Measurements from ENCODE around the gene MAPK14. TPM values are rescaled to one million over a fixed set of nuclear protein-coding genes. Genes with fewer than 3 reads are reported as not detected.

The MAPK14 gene
- total and polyA plus RNA-seq, 9 of the 15 experiments (the other 6 are each of a cell fraction or from before 2014, with no cell fraction given): 8.8 to 62.7 (median 35.5) TPM

GRCh38 chr6:36139991-36140710 lies 112.5 kb downstream of the MAPK14 start (continued):
- TF ChIP-seq TFE3 (CRISPR knock-in tag; IDR thresholded peaks at IDR 0.05) (no peak), MEF2D (tag; conservative IDR thresholded peaks at IDR 0.05; ENCODE audit: low read depth) (0 out of 2 replicates have a peak, but pooled peaks have one; percentile 37), MEF2A (IDR thresholded peaks at IDR 0.05; ENCODE audit: control insufficient read depth, low read depth, low read length) (peak; percentile 40; the same call in 1 of the 2 replicates), MAFF (IDR thresholded peaks at IDR 0.05; ENCODE audit: low read length) (peak; percentile 16; the same call in 1 of the 2 replicates), MTA1 (IDR thresholded peaks at IDR 0.05; ENCODE audit: borderline replicate concordance) (no peak), MAFG (tag; conservative IDR thresholded peaks at IDR 0.05) (peak; percentile 67), ZNF589 (CRISPR knock-in tag; IDR thresholded peaks at IDR 0.05; ENCODE audit: low read depth) (no peak), ZNF239 (CRISPR knock-in tag; IDR thresholded peaks at IDR 0.05) (no peak), TAF9B (IDR thresholded peaks at IDR 0.05; ENCODE audit: partially characterized antibody) (no peak), CBFA2T3 (IDR thresholded peaks at IDR 0.05) (0 out of 2 replicates have a peak, but pooled peaks have one; percentile 10), HMBOX1 (IDR thresholded peaks at IDR 0.05) (no peak)
- TF ChIP-seq, protein P1, sequence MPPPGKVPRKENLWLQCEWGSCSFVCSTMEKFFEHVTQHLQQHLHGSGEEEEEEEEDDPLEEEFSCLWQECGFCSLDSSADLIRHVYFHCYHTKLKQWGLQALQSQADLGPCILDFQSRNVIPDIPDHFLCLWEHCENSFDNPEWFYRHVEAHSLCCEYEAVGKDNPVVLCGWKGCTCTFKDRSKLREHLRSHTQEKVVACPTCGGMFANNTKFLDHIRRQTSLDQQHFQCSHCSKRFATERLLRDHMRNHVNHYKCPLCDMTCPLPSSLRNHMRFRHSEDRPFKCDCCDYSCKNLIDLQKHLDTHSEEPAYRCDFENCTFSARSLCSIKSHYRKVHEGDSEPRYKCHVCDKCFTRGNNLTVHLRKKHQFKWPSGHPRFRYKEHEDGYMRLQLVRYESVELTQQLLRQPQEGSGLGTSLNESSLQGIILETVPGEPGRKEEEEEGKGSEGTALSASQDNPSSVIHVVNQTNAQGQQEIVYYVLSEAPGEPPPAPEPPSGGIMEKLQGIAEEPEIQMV (tag; conservative IDR thresholded peaks at IDR 0.05; ENCODE audit: low read depth): no peak
